DMS114 treated with DMSO at 0.1 percent for 48 hours (cell line): Measurements from ENCODE around the gene S100A2.
"Not testable (repeated sequence)": the region's sequence is repeated elsewhere in the genome, so short reads cannot be mapped to it uniquely, and the experiment has no call there.

ENCODE experiments used
- DNase-seq: peaks from one replicate; lab custom pipeline; 2025; ENCODE audit not compliant: unreplicated experiment; lab: John Stamatoyannopoulos, UW

S100A2 gene

GRCh38 chr1:153534226-153534924 lies 31.3 kb downstream of the S100A2 start:
- no peak for DNase-seq

GRCh38 chr1:153533689-153534201 lies 31.9 kb downstream of the S100A2 start:
- no peak for DNase-seq

DNA sequence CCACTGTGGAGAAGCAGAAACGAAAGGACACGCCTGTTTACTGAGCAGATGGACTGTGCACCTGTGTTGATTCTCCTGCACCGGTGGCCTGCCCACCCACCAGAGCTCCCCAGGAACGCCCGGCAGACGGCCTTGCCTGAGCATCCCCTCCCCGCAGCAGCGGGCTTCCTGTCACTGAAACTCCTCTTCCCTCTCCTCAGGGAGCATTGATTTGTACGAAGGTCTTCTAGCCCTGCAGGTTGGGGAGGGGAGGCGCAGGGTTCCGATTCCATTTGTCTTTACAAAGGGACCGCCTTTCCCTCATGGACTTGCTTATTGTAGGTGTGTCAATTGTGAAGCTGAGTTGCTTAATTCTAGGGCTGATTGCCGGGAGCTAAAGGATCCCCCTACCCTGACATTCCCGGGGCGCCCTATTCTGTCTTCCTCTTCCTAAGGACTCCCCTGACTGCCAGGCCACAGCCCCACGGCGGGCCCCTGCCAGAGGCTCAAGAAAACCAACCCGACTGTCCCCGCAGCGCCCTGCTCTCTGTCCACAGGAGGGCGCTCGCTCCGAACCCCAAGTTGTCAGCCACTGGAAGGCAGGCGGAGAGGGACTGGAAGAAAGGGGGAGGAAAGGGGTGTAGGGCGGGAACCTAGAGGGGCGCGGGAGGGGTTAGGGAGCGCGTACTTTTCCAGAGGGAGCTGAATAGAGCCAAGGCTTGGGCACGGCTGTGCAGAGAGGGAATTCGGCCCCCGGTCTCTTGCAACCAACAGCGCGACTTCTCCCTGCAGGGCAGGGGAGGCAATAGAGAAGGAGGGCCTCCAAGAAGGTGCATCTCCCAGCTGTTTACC lies 32.7 kb downstream of the S100A2 start:
- no peak for DNase-seq

- no peak for DNase-seq
Observed at GRCh38 chr1:153532181-153532580, 33.5 kb downstream of the S100A2 start.

DNA sequence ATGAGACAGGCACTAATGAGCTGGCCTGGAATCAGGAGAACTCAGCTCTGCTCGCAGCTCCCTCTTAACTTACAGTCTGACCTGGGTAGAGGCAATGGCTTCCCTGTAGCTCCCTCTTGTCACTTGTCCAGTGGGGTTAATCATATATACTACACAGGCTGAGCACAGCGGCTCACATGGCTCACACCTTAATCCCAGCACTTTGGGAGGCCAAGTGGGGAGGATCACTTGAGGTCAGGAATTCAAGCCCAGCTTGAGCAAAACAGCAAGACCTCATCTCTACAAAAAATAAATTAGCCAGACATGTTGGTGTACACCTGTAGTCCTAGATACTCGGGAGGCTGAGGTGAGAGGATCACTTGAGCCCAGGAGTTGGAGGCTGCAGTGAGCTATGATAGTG lies 34.0 kb downstream of the S100A2 start:
- no peak for DNase-seq

DNA sequence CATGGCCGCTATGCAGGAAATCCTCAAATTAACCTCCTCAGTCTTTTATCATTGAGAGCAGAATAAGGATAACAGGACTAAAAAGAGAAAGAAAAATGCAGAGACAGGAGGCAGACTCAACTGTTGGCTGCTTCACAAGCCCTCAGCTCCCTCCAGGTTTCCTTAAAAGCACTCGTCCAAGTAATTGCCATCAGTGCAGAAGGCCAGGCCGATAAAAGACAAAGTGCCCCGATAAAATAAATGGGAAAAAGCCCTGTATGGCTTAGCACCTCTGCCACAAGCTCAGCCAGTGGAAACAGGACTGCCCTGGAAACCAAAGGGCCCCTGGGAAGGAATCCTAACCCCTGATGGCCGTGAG lies 38.0 kb downstream of the S100A2 start:
- no peak for DNase-seq

DNA sequence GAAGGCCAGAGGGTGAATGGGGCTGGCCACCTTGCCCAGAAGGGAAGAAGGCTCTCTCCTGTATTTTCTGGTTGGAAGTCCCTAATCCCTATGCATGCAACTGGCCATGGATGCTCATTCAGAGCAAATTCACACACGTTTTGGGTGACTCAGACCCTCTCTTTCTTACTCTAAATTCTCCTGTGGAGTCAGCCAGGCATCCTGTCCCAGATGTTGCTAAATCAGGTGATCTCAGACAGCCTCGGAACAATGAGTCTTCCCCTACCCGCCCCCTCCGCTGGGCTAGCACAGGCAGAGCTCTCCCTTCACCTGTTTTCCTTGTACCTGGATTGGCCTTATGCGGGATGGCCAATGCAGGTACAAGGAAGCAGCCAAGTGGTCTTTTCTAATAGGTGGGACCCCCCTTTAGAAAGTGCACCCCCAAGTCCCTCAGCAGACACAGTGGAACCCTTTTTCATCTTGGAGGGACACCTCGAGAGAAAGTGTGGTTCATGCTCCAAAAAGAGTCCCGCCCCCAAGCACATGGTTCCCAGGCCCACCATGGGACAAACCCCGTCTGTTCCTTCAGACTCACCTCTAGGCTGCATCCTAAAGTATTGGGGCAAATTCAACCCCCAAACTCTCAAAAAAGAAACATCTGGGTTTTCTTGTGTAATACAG lies 38.5 kb downstream of the S100A2 start:
- DNase-seq, result no peak

DNA sequence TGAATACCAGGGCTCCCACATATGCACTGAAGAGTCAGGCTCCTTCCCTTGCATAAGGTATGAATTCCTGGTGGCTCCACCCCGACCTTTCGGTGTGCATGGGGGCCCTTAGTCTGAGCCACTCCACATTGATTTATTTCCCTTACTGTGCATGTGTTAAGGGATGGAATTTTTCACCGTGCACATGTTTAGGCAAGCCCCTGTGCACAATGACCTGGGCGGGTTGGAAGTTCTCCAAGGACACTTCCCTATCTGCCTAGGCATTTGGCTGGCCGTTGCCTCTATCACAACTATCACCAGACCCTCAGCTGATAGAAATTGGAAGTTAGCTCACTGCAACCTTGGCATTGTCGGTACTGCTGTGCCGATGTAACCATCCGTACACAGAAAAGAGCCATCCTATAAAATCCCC lies 39.5 kb downstream of the S100A2 start:
- no peak for DNase-seq

GRCh38 chr1:153525088-153525728 lies 40.4 kb downstream of the S100A2 start:
- no peak for DNase-seq

DNA sequence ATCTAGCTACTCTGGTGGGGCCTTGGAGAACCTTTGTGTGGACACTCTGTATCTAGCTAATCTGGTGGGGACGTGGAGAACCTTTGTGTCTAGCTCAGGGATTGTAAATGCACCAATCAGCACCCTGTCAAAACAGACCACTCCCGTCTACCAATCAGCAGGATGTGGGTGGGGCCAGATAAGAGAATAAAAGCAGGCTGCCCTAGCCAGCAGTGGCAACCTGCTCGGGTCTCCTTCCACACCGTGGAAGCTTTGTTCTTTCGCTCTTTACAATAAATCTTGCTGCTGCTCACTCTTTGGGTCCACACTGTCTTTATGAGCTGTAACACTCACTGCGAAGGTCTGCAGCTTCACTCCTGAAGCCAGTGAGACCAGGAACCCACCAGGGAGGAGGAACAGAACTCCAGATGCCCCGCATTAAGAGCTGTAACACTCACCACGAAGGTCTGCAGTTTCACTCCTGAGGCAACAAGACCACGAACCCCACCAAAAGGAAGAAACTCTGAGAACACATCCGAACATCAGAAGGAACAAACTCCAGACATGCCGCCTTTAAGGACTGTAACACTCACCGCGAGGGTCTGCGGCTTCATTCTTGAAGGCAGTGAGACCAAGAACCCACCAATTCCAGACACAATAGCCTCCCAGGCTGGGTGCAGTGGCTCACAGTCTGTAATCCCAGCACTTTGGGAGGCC lies 43.1 kb downstream of the S100A2 start:
- not testable (repeated sequence) for DNase-seq

- DNase-seq, result not testable (repeated sequence)
Observed at GRCh38 chr1:153521808-153522207, 43.8 kb downstream of the S100A2 start.

DNA sequence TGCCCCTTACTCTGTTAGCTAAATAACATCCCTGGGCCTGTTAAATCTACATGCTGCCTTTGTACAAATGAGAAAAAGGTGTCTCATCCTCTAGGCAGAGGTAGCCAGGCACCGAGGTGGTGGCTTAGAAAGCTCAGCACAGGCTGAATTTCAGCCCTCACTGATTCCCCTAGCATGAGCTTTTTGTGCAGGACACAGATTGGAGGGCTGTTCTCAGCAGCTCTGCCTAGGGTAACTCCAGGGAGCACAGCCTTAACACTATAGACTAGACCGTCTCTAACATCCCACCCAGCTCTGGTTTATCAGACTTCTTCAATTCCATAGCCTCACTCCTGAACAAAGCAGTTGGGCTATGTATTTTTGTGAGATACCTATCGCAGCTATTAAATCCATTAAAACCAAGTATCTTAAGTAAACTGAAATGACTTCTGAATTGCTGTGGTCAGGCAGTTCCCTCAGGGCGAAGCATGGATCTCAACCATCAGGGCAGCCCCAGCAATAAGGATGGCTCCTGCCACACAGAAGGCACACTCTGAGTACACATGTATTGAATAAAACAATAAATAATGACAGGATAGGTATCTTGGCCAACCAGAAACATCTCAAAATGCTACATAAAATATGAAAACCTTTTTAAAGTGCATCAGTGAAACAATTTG lies 44.7 kb downstream of the S100A2 start:
- DNase-seq, result no peak

DNA sequence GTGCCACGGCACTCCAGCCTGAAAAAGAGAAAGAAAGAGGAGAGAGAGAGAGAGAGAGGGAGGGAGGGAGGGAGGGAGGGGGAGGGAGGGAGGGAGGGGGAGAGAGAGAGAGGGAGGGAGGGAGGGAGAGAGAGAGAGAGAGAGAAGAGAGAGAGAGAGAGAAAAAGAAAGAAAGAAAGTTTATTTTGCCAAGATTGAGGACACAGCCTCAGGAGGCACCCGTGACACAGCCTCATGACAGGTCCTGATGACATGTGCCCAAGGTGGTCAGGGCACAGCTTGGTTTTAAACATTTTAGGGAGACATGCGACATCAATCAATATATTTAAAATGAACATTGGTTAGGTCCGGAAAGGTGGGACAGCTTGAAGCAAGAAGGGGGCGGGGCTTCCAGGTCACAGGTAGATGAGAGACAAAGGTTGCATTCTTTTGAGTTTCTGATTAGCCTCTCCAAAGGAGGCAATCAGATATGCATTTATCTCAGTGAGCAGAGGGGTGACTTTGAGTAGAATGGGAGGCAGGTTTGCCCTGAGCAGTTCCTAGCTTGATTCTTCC lies 45.4 kb downstream of the S100A2 start:
- not testable (repeated sequence) for DNase-seq

- DNase-seq, result no peak
Observed at GRCh38 chr1:153519242-153519641, 46.4 kb downstream of the S100A2 start.

DNA sequence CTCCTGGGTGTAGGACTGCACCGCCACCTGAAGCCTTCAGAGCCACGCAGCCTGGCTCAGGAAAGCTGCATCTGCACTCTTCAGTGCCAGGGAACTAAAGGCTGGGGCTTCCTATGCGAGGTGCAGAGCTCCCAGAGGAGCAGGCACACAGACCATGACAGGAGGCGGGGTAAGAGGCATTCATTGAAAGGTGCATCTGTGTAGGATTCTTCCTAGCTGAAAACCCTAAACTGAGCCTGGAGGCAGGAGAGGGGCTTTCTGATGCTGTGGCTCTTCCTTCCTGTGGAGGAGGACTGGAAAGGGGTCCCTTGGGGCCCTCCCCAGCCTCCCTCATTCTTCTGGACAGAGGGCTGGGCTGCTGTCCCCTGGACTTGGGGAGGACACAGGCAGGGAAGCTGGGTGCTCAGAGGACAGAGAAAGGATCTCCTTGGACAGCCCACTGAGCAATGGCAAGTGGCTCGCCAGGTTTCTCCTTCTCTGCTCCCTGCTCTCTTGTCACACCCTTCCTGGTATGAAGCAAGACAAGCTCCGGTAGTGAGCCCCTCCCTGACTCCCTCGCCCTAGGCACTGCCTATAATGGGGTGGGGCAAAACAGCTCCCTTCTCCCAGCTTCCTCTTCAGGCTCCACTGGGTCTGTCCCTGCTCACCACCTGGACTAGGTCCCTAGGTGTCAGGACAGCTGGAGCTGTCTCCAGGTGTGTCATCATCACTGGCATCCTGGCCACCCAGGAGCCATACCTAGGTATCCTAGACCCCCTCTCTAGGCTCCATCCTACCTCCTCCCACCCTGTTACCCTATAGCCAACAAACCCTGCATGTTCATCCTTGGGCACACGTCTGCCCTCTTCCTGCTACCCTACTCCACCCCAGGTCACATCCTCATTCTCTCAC lies 49.9 kb downstream of the S100A2 start:
- no peak for DNase-seq

DNA sequence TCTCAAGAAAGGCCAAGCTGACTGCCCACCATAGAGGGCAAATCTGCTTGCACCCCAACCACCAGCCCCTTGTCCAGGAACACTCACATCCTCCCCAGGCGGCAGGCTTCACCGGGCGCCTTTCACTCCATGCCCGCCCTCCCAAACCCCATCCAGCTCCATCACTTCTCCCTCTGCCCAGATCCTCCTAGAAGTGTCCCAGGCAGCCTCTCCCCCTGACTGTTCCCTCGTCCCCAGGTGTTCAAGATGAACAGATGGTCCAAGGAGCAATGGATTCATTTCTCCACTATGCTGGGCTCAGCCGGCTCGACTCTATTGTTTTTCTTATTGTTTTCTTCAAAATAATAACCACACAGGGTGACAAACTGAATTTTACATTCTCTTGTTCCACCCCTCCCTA lies 52.0 kb downstream of the S100A2 start:
- no peak for DNase-seq

GRCh38 chr1:153513023-153513422 lies 52.6 kb downstream of the S100A2 start:
- no peak for DNase-seq
